DOHH2 (cell line): ENCODE measurements around the gene WDR18.

Source experiments
- EZH2phosphoT487 ChIP-seq: fragments of 200-600 bp; sonication (generic); IDR thresholded peaks from 2 replicates; pipeline ENCODE4 v1.6.1; 2017; ENCODE audit warnings: borderline replicate concordance, mild to moderate bottlenecking, antibody characterized with exemption, low read length, moderate library complexity, mixed read lengths
- TF ChIP-seq, protein P1 (sequence below): fragments of 200-600 bp; sonication (generic); IDR thresholded peaks from one replicate; pipeline ENCODE4 v1.5.1; 2014; ENCODE audit warnings: antibody characterized with exemption, mild to moderate bottlenecking, low read depth, low read length; ENCODE audit not compliant: poor library complexity, severe bottlenecking

DNA sequence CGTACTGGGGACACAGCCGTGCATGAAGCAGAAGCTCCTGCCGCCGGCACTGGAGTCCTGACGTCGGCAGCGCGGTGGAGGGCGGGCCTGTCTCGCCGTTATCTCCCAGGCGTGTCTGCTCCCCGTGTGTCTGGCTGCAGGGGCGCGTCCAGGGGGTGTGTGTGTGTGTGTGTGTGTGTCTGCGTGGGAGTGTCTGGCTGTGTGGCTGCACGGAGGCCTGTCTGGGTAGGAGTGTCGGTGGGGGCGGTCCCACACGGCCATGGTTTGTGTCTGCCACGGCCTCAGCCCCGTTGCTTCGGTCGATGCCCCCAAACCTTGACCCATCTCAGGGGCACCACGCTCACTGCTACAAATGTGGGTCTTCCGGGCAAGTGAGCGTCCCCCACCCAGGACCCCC is 40.0 kb upstream of the WDR18 start:
- TF ChIP-seq, protein P1, sequence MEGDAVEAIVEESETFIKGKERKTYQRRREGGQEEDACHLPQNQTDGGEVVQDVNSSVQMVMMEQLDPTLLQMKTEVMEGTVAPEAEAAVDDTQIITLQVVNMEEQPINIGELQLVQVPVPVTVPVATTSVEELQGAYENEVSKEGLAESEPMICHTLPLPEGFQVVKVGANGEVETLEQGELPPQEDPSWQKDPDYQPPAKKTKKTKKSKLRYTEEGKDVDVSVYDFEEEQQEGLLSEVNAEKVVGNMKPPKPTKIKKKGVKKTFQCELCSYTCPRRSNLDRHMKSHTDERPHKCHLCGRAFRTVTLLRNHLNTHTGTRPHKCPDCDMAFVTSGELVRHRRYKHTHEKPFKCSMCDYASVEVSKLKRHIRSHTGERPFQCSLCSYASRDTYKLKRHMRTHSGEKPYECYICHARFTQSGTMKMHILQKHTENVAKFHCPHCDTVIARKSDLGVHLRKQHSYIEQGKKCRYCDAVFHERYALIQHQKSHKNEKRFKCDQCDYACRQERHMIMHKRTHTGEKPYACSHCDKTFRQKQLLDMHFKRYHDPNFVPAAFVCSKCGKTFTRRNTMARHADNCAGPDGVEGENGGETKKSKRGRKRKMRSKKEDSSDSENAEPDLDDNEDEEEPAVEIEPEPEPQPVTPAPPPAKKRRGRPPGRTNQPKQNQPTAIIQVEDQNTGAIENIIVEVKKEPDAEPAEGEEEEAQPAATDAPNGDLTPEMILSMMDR: no peak
- no peak for TF ChIP-seq EZH2phosphoT487
